ENCODE results near the gene TRIP6.

Gene TRIP6

GRCh38 chr7:100859856-100860255 lies 7.3 kb upstream of the TRIP6 start:
- H3K36me3 ChIP-seq (replicated peaks; ENCODE audit: low read depth, low read length), result peaks cover 15% of the 10 kb centered on the region
- H3K27me3 ChIP-seq (ENCODE audit: low read depth, low read length), result no peaks in the 10 kb centered on the region
- TF ChIP-seq, protein P1, sequence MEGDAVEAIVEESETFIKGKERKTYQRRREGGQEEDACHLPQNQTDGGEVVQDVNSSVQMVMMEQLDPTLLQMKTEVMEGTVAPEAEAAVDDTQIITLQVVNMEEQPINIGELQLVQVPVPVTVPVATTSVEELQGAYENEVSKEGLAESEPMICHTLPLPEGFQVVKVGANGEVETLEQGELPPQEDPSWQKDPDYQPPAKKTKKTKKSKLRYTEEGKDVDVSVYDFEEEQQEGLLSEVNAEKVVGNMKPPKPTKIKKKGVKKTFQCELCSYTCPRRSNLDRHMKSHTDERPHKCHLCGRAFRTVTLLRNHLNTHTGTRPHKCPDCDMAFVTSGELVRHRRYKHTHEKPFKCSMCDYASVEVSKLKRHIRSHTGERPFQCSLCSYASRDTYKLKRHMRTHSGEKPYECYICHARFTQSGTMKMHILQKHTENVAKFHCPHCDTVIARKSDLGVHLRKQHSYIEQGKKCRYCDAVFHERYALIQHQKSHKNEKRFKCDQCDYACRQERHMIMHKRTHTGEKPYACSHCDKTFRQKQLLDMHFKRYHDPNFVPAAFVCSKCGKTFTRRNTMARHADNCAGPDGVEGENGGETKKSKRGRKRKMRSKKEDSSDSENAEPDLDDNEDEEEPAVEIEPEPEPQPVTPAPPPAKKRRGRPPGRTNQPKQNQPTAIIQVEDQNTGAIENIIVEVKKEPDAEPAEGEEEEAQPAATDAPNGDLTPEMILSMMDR (IDR thresholded peaks at IDR 0.05; ENCODE audit: low read depth, low read length), result no peak
- no peak for TF ChIP-seq EZH2phosphoT487 (IDR thresholded peaks at IDR 0.05; ENCODE audit: low read depth)
- H3K9me3 ChIP-seq (ENCODE audit: insufficient read depth, low read length), result no peaks in the 10 kb centered on the region
- no peak overlapping the region for H3K4me2 ChIP-seq (ENCODE audit: low read length)
- no peak overlapping the region for H3K4me3 ChIP-seq (ENCODE audit: low read length)
- peaks cover 7% of the 10 kb centered on the region for H3K79me2 ChIP-seq (ENCODE audit: low read length)
- H3K9ac ChIP-seq (ENCODE audit: low read length), result no peak overlapping the region
- peaks cover 20% of the 10 kb centered on the region for H3K4me1 ChIP-seq (ENCODE audit: low read length)
- H2AFZ ChIP-seq (ENCODE audit: low read depth, low read length), result no peak overlapping the region
- H4K20me1 ChIP-seq (ENCODE audit: insufficient read depth, low read length), result no peaks in the 10 kb centered on the region
- H3K27ac ChIP-seq (ENCODE audit: low read length), result no peak overlapping the region

- Histone ChIP-seq H3K79me2 (ENCODE audit: low read length) (peaks cover 7% of the 10 kb centered on the region), H4K20me1 (ENCODE audit: insufficient read depth, low read length) (no peaks in the 10 kb centered on the region)
- no peak for TF ChIP-seq EZH2phosphoT487 (IDR thresholded peaks at IDR 0.05; ENCODE audit: low read depth)
- TF ChIP-seq, protein P1 (IDR thresholded peaks at IDR 0.05; ENCODE audit: low read depth, low read length), result no peak
Measured at GRCh38 chr7:100860702-100861615, 6.2 kb upstream of the TRIP6 start.

GRCh38 chr7:100861616-100861985 lies 5.6 kb upstream of the TRIP6 start:
- no peaks in the 10 kb centered on the region for H3K27me3 ChIP-seq (ENCODE audit: low read depth, low read length)
- TF ChIP-seq, protein P1 (IDR thresholded peaks at IDR 0.05; ENCODE audit: low read depth, low read length), result no peak
- TF ChIP-seq EZH2phosphoT487 (IDR thresholded peaks at IDR 0.05; ENCODE audit: low read depth), result no peak
- H3K9ac ChIP-seq (ENCODE audit: low read length), result peak overlapping the region; percentile 67
- H3K79me2 ChIP-seq (ENCODE audit: low read length), result peaks cover 7% of the 10 kb centered on the region
- H3K27ac ChIP-seq (ENCODE audit: low read length), result peak overlapping the region; percentile 68
- peak overlapping the region; percentile 70 for H3K4me3 ChIP-seq (ENCODE audit: low read length)
- peaks cover 21% of the 10 kb centered on the region for H3K4me1 ChIP-seq (ENCODE audit: low read length)
- no peaks in the 10 kb centered on the region for H3K9me3 ChIP-seq (ENCODE audit: insufficient read depth, low read length)
- H3K4me2 ChIP-seq (ENCODE audit: low read length), result peak overlapping the region; percentile 95
- no peaks in the 10 kb centered on the region for H4K20me1 ChIP-seq (ENCODE audit: insufficient read depth, low read length)
- peaks cover 15% of the 10 kb centered on the region for H3K36me3 ChIP-seq (replicated peaks; ENCODE audit: low read depth, low read length)
- no peak overlapping the region; the same call in 1 of the 2 replicates for H2AFZ ChIP-seq (ENCODE audit: low read depth, low read length)

More at GRCh38 chr7:100860702-100861615, 6.2 kb upstream of the TRIP6 start:
- peak overlapping the region; percentile 68 for H3K27ac ChIP-seq (ENCODE audit: low read length)
- H3K27me3 ChIP-seq (ENCODE audit: low read depth, low read length), result no peaks in the 10 kb centered on the region
- peaks cover 15% of the 10 kb centered on the region for H3K36me3 ChIP-seq (replicated peaks; ENCODE audit: low read depth, low read length)
- peak overlapping the region; percentile 95 for H3K4me2 ChIP-seq (ENCODE audit: low read length)
- peak overlapping the region; percentile 67 for H3K9ac ChIP-seq (ENCODE audit: low read length)
- peak overlapping the region; percentile 70 for H3K4me3 ChIP-seq (ENCODE audit: low read length)
- no peak overlapping the region; the same call in 1 of the 2 replicates for H2AFZ ChIP-seq (ENCODE audit: low read depth, low read length)
- peaks cover 20% of the 10 kb centered on the region for H3K4me1 ChIP-seq (ENCODE audit: low read length)
- H3K9me3 ChIP-seq (ENCODE audit: insufficient read depth, low read length), result no peaks in the 10 kb centered on the region

GRCh38 chr7:100863406-100863950 lies 3.7 kb upstream of the TRIP6 start:
- no peak overlapping the region for H3K4me2 ChIP-seq (ENCODE audit: low read length)

More at GRCh38 chr7:100863406-100863950, 3.7 kb upstream of the TRIP6 start:
- TF ChIP-seq, protein P1 (IDR thresholded peaks at IDR 0.05; ENCODE audit: low read depth, low read length), result no peak
- no peak for TF ChIP-seq EZH2phosphoT487 (IDR thresholded peaks at IDR 0.05; ENCODE audit: low read depth)
- no peak overlapping the region for H3K27ac ChIP-seq (ENCODE audit: low read length)
- no peaks in the 10 kb centered on the region for H4K20me1 ChIP-seq (ENCODE audit: insufficient read depth, low read length)
- peaks cover 23% of the 10 kb centered on the region for H3K79me2 ChIP-seq (ENCODE audit: low read length)
- H3K4me3 ChIP-seq (ENCODE audit: low read length), result no peak overlapping the region
- H2AFZ ChIP-seq (ENCODE audit: low read depth, low read length), result no peak overlapping the region
- peaks cover 28% of the 10 kb centered on the region for H3K4me1 ChIP-seq (ENCODE audit: low read length)
- H3K9ac ChIP-seq (ENCODE audit: low read length), result no peak overlapping the region
- no peaks in the 10 kb centered on the region for H3K27me3 ChIP-seq (ENCODE audit: low read depth, low read length)
- H3K36me3 ChIP-seq (replicated peaks; ENCODE audit: low read depth, low read length), result peaks cover 15% of the 10 kb centered on the region
- no peaks in the 10 kb centered on the region for H3K9me3 ChIP-seq (ENCODE audit: insufficient read depth, low read length)

Measured in OCI-LY3 (cell line).